Suppressor macrophage treated with lipopolysaccharide for 1 hour (primary cell): Measurements from ENCODE around the gene WWC2.
A peak's percentile ranks its signal among the peaks of the same experiment; 100 is the strongest.

Source experiments
- DNase-seq, 3 donors: peaks; one replicate each; pipeline ENCODE4 v3.0.0-alpha.2; 2020 to 2022

The WWC2 gene

DNA sequence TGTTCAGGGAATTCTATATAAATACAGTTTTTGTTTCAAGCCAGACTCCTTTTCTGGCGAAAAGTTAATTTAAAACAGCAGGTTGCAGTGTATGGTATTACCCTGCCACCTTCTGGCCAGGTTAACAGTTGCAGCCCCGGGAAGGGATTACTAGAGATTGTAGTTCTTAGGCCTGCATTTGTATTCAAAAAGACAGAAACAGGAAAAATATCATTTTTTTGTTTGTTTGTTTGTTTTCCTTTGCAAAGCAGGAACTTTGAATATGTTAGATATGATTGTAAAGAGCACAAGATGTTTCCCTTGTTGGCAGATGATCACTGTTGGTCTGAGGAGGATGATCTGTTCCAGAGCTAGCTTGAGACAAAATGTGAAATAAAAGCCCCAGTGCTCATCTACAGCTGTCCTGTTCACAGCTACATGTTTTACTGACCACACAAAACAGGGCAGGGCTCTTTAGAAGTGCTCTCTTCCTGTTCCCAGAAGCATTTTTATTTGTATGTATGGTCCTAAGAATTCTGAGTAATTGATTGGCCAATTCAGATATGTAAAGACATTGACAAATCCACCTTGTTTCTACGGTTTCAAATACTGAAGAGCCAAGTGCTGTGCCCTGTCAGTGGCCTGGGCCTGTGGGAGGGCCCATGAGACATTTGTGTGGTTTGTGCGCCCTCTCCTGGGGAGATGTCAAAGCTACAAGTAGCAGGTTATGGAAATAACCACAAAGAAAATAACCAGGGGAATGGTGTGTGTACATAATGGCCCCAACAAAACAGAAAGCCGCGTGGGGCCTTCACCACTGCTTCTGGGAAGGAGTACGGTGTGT, 163.1 kb downstream of the WWC2 start:
- DNase-seq: peak; percentile 87 to 91 (median 91)

DNA sequence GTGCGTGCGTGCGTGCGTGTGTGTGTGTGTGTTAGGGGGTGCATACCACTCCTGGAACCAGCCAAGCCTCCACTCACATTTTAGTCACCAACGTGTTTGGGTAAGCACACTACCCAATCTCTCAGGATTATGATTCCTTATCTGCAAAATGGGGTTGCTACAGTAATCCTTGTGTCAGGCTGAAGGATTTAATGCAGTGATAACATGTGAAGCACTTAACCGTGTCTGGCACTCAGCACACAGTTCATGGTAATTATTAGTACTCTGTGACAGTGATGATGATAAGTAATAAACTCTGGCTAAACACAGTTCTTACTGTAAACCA, 163.7 kb downstream of the WWC2 start:
- no peak for DNase-seq

DNA sequence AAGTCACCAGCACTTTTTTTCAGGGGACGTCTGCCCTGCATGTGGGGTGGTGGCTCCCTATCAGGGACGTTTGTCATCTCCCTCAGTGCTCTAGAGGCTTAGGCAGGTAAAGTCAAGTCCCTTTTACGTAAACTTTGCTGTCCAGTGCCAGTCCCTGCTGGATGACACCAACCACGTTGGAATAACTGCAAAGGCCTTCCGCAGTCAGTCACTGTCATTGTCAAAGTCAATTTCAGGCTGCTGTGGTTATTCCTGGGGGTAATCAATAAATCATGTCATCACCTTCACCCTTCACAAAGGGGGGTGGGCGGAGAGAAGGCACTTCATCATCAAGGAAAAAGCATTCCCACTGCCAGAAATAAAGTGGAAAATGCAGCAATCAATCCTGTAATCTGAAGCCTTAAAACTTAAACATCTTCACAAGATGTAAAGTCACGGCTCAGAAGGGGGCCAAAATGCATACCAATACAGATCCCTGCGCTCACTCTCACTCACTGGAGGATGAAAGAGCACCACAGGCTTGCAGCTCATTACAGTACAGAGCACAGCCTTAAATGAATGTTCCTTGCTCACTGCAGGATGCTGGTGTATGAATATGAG, 164.8 kb downstream of the WWC2 start:
- no peak for DNase-seq

DNA sequence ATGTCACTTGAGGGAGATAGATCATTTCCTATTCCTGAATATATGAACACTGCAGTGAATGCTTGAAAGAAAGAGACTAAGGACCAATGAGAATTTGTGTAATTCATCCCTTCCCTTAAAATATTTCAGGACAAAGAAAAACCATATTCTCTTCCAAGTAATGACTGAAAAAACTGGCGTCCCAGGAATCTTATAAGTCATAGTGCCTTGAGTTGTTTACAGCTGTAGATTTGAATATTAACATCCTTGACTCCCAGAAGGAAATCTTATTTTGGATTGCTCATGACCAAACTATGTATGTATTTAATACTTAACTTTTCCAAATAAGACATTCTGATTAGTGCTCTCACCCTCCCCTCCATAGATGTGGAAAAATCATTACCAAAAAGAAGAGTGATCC, 165.6 kb downstream of the WWC2 start:
- no peak for DNase-seq

DNA sequence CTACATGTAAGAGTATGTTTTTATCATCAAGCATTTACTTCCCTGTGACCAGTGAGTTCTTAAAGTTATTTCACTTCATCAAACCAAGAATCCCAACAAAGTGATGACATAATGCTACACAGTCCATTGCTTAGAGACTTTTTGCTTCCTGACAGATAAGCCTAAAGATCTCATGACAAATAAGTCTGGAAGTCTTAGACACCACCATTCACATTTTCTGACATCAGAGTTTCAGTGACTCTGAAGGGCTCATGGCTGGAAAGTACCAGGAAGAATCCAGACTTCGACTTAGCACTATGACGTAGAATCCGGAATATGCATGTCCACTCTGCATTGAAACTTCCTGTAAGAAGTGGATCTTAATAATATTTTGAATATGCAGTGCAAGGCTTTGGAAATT, 167.3 kb downstream of the WWC2 start:
- peak in 1 of 3 donors; percentile 14 for DNase-seq

DNA sequence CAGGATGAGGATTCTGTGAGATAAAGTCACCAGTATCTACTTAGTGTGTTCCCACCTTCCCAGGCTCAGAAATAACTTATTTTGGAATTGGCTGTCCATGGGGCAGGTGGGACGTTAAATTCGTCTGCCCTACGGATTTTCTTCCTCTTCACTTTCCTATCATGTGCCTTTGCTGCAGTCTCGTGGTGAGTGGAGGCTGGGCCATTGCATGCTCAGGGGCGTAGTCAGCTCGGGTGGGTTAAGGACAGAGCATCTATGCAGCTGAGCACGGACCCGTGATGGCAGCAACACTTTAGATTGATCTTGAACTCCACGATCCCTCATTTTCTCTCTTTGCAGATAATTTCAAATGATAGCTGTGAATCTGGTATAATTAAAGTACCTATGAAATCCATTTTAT, 169.5 kb downstream of the WWC2 start:
- no peak for DNase-seq

DNA sequence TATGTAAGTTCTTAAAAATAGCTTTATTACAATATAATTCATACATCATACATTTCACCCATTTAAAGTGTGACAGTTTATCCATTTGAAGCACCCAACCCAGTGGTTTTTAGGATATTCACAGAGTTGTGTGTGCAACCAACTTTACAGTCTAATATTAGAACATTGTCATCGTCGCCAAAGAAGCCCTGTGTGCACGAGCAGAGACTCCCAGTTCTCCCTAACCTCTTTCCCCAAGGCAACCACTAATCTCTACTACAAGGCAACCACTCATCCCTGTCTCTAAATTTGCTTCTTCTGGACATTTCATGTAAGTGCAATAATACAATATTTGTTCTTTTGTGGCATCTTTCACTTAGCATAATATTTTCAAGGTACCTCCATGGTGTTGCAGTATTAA, 173.3 kb downstream of the WWC2 start:
- no peak for DNase-seq

DNA sequence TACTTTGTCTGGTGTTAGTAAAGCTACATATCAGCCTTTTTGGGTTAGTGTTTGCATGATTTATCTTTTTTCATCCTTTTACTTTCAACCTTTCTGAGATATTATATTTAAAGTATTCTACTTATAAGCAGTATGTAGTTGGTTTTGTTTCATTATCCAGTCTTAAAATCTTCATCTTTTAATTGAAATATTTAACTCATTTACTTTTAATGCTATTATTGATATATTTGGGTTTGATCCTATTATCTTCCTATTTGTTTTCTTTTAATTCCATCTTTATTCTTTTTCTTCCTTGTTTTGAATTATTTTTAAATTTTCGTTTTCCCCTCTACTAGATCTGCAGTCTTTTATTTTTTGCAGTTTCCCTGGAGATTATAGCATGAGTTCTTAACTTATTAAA, 177.0 kb downstream of the WWC2 start:
- DNase-seq: no peak

DNA sequence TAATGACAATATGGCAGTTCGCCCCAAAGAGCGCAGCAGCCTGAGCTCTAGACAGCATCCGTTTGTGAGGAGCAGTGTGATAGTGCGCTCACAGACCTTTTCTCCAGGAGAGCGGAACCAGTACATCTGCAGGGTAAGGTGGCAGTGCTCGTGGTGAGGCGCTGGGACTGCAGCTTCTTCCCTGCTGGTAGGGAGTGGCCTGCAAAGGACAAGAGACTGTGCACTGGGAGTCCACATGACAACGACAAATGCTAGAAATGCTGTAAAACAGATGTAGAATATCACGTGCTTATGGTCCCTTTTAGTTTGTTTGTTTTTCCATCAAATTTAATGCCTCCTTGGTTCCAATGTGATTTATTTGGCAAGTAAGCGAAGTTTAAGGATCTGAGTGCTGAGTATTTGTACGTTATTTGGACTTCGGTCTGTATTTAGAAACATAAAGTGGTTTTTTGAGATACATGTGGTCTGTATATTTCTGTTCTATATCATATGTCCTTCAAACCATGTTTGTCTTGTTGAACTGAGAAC, 185.3 kb downstream of the WWC2 start:
- DNase-seq: no peak

DNA sequence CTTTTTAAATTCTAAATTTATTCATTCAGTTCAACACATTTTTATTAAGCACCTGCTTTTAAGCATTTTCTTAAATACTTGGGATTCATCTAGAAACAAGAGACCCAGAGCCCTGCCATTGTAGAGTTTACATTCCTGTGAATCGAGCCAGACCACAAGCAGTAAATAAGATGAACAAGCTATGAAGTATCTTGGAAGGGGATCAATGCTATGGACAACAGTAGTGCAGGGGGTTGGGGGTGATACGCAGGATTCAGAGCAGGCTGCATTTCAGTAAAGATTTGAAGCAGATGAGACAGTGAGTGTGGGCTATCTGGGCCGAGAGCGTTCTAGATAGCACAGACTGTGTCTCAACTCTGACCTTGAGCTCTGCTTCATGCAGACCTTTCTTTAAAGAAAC, 185.9 kb downstream of the WWC2 start:
- no peak for DNase-seq

DNA sequence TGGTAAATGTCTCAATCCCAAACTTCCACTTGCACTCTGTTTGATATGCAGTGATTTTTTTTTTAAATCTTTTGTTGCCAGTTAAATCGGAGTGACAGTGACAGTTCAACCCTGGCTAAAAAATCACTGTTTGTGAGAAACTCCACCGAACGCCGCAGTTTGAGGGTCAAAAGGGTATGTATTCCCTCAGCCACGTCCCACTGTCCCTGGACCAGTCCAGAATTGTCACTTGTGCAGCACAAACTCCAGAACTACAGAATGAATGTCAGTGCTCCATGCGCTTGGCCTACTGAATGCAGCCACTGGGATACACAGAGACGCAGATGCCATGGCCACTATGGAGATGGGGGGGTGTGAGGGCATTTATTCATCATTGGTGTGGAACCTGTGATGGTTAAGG, 186.8 kb downstream of the WWC2 start:
- no peak for DNase-seq

DNA sequence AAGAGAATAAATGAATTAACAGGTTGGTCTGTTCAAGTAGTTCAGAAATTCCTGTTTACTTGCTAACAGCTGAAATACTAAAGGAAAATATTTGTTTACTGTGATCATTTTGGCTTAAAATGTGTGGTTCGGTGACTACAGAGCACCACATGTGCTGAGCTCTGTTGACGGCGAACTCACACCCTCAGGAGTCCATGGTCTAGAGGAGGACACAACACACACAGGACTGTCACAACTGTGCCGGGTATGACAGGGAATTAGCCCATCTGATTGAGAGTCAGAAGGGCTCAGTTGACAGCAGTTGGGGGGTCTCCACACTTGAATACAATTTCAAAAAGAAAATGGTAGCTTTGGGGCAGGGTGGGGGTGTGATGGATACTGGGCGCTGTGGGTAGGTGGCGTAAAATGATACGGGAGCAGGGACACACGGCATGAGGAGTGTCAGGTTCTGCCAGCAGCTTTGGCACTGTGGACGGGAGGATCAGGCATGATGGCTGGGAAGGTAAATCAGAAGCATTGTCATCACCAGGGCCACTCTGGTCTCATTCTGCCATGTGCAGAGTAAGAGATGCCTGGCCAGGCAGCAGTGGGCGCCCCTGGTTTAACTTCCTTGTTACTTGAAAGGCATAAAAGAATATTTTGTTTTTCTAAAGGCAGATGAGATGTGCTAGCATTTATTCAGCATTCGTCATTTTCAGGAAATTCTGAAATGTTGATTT, 187.7 kb downstream of the WWC2 start:
- DNase-seq: no peak

DNA sequence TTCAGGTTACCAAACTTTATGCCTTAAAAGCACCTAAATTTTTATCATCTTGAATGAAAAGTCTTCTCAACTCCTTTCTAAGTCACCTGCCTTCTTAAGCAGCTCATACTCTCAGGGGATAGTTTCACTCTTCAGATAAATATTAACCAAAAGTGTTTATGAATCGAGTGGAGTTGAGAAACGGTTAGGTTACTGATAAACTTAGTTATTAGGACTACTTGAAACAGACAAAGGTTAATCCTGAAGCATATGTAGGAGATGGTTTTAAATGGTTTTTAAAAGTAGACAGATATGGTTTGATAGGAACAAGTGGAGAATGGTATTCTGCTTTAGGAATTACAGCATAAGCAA, 188.2 kb downstream of the WWC2 start:
- no peak for DNase-seq

DNA sequence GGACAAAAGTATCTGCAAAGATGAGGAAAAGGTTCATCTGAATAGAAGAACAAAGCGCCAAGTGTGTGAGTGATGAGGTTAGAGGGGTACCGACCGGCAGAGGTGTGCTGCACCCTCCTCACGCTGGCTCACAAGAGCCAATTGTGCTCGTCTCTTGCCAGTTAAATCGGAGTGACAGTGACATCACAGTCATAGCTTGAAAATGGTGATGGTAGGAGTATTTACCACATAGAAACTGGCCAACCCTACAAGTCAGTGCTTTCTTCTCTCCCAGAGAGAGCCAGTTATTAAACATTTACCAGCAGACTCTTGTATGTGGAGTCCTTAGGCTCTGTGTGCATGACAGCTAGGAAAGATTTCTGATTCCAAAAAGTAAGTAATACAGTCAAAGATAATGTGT, 188.6 kb downstream of the WWC2 start:
- no peak for DNase-seq

DNA sequence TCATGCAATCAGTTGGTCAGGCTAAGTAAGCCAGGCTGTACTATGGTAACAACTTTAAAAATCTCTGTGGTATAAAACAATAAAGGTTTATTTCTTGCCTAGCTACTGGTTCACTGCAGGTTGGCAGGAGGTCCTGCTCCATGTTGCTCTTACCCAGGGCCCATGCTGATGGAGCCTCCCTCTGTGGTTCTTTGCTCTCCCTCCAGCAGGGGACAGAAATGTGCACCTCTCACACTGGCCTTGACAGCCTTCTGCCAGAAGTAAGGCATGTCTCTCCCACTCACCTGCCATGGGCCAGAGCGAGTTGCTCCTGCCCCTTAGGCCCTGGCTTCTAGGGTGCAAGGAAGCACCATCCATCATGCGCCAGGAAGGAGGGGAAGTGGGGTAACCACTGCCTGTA, 189.9 kb downstream of the WWC2 start:
- DNase-seq: no peak

DNA sequence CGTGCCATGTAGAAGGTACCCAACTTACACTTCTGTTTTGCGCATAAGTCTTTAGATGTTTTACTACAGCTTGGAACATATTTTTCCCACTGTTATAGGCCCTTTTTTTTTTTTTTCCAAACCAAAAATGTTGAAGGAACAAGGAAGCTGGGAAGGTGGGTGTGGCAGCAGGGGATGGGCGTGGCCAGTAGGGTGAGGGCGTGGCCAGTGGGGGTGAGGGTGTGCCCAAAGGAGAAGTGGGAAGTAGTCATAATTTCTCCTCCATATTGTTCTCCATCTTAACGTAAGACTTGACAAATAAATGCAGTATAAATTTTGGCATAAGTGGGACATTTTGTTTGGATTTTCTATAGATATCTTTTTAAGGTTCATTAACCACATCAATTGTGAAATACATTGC, 190.6 kb downstream of the WWC2 start:
- peak in 2 of 3 donors; percentile 11 to 16 for DNase-seq

DNA sequence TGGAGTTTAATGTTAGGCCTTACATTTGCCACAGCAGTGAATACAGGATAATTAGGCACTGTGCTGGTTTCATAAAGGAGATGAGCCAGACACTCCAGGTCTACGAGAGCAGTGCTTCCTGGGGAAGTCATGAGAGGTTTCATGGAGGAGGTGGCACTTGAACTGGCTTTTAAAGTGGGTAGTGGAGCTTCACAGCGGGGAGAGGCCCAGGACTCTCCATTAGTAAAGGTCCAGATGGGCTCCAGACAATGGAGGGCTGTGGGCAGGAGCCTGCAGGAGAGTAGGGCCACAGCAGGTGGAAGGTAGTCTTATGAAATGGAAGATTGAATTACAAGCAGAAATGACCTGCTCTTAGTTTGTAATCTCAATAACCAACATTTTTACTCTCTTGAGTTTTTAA, 192.0 kb downstream of the WWC2 start:
- DNase-seq: no peak

DNA sequence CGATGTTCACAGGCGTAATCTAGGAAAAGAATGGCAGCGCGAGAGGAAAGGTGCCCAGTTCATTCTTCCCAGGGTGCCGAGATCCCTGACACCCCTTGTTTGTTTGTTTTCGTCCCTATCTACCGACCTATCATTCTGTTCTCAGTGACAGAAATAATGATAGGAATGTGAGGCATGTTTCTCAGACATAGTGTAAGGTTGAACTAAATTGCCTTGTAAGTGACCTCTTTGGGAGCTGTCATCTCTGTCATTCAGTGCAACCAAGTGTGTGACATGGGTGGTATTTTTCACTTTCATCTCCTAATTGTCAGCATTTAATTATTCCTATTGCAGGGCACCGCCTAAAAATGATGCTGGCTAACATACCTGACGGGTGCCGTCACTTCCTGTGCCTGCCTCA, 196.7 kb downstream of the WWC2 start:
- DNase-seq: no peak

DNA sequence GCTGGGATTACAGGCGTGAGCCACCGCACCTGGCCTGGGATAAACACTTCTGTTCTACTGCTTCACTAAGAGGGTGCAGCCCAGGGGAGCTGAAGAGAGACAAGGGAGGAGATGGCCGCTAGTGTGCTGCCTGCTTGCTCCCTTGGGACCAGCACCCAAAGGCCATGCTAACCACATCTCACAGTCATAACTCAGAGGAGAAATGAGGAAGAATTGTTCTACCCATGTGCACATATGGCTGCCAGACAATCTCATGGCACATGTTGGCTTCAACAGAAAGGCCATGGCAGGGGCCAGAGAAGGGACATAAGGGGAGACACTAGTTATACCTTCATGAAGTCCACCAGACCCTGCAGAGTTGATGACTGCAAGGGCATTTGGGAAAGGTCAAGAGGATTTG, 198.6 kb downstream of the WWC2 start:
- DNase-seq: no peak

DNA sequence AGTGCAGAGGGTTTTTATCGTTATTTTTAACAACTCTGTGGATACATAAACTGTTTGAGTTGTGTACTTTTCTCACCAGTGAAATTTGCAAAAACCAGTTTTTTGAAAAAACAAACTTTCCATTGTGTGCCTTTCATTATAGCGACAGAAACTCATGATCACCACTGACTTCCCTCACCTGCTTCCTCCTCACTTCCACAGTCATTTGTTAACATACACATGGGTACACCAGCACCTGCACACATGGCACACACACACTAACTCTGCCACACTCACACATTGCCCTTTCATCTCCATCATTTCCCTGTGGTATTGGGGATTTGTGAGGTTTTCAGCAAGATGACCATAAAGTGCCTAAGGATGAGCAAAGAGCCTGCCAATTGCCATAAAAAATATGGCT, 200.4 kb downstream of the WWC2 start:
- DNase-seq: no peak

DNA sequence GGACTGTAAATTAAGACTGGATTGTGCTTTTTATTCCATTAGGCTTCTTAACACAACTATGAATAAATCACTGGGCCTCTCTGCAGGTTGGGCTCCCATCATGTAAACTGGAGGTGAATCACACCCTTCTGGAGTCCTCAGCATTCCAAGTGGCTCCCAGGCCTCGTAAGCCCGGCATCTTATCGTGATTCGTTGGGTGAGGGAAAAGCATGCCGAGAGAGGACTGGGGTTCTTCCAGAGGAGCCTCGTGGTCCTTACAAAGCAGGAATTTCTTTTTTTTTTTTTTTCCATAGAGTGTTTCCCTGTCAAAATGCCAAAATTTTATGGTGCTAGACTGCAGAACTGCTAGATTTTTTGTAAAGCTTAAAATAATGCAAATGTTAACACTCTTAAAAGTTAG, 201.0 kb downstream of the WWC2 start:
- no peak for DNase-seq

DNA sequence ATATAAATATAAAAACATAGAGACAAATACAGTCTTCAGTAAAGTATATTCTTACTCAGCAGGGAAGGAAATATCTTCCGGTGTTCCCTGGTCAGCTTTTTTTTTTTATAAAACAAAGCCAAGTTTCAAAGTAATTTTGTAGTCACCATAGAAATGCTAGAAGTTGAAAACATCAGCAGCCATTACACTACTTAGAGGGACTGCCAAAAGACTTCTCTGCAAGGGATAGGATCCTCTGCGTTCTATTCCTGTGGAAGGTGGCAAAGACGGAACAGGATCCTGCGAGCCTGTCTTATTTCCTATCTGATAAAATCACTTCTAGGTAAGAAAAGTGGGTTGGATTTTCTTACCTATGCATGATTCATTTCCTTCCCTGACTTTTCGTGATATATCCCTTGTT, 201.6 kb downstream of the WWC2 start:
- DNase-seq: no peak

DNA sequence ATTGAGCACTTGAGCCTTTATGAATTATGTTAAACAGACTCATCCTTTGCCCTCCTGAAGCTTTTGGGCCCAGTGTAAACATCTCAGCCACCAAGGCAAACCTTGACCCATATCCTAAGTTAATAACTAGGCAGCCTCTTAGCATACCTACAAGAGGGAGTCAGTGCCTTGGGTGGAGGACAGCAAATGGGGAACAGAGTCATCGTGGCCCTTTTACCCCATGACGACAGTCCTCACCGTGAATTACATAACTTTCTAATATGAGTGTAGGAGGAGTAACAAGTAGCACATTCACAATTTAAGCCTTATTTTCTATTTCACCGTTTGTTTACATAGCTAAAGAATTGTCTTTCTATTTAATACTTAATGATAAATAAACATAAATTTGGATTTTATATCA, 204.2 kb downstream of the WWC2 start:
- DNase-seq: peak; percentile 24 to 49 (median 44)

DNA sequence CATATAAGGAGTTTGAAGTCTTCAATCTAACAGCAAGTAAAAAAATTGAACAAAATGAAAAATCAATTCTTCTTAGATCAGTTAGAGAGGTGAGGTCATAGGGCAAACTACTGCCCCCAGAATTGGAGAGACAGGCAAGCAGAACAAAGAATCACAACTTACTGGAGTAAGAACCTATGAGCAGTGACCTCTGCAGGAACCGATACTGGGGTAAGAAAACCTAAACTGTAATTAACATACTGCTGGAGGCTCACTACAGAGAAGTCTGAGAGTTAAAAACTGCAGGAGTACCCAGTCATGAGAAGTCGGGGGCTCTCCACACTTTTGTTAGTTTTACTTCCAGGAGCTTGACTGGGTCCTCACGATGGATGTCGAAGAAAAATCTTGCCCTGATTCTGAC, 205.0 kb downstream of the WWC2 start:
- DNase-seq: no peak
